Measurements from ENCODE around the gene PRR32. TPM values are rescaled to one million over a fixed set of nuclear protein-coding genes. Genes with fewer than 3 reads are reported as not detected.

PRR32 gene, protein sequence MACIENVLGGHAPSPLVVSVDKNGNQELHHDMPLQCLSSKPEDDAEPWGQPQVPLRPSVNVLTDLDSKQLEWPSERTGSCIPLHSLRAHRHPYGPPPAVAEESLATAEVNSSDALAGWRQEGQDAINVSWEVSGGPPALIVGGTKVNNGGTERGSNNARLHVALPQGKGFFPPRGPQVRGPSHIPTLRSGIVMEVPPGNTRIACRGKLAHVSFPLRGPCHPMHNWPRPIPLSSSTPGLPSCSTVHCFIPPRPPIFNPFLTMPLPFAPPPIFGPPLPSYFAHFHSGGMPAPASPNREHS
- total RNA-seq (2021; ENCODE audit: unreplicated experiment) (not detected), Bru-seq, nascent RNA (not detected), BruChase-seq, experiment 1, labeled RNA remaining after a 6-hour chase (not detected), BruChase-seq, experiment 2, labeled RNA remaining after a 2-hour chase (not detected)
- not detected in 2 replicates for polyA plus RNA-seq (2012)
- long read RNA-seq: 0 reads

GRCh38 chrX:126819429-126819828, at the start of gene PRR32:
TSS of gene PRR32 (plus strand) at chrX:126819729. CDS start at chrX:126819844, 115 bp downstream.
- no peaks in the 10 kb centered on the region for H3K79me2 ChIP-seq (ENCODE audit: insufficient read depth, low read length)
- ChIA-PET RAD21 (ENCODE audit: low non-redundant PET in 1 of 2, low total read pairs in 2 of 2, uncharacterized antibody in 2 of 2, unreplicated experiment in 2 of 2) (no interaction called here), POLR2A (no interaction called here), CTCF (no interaction called here)
- ATAC-seq (no peak), DNase-seq (ENCODE audit: low read depth, low spot score) (no peak)
- no peak within 1 kb of the TSS for H3K4me3 ChIP-seq (replicated peaks in 1 of 2; ENCODE audit: low read depth in 1 of 2, low read length in 2 of 2)
- H3K27ac ChIP-seq (ENCODE audit: low read depth, low read length): no peak within 1 kb of the TSS
- no peak within 1 kb of the TSS for H2AFZ ChIP-seq (ENCODE audit: low read depth, low read length, poor library complexity, severe bottlenecking)
- no peak within 1 kb of the TSS for H3K4me2 ChIP-seq (ENCODE audit: low read length)
- H3K9me3 ChIP-seq (ENCODE audit: control insufficient read depth in 1 of 2, insufficient read depth in 1 of 2, low read depth in 1 of 2, low read length in 2 of 2): no peaks in the 10 kb centered on the region
- no peaks in the 10 kb centered on the region for H3K36me3 ChIP-seq (ENCODE audit: control insufficient read depth in 1 of 2, insufficient read depth in 2 of 2, low read length in 2 of 2)
- no peaks in the 10 kb centered on the region for H3K27me3 ChIP-seq (ENCODE audit: insufficient read depth, low read length)
- no peaks in the 10 kb centered on the region for H3K4me1 ChIP-seq (ENCODE audit: control insufficient read depth in 1 of 2, insufficient read depth in 2 of 2, low read length in 2 of 2)
- H3K9me2 ChIP-seq (ENCODE audit: insufficient read depth): no peaks in the 10 kb centered on the region
- no peak for TF ChIP-seq ZFX (IDR thresholded peaks at IDR 0.05)
- TF ChIP-seq, protein P1, sequence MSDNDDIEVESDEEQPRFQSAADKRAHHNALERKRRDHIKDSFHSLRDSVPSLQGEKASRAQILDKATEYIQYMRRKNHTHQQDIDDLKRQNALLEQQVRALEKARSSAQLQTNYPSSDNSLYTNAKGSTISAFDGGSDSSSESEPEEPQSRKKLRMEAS (IDR thresholded peaks at IDR 0.05): no peak
- TF ChIP-seq SP1 (IDR thresholded peaks at IDR 0.05; ENCODE audit: low read depth): no peak
- TF ChIP-seq CBX3 (IDR thresholded peaks at IDR 0.05; ENCODE audit: low read depth): no peak
- TF ChIP-seq POLR2AphosphoS5 (IDR thresholded peaks at IDR 0.05; ENCODE audit: low read depth, low read length): no peak
- TF ChIP-seq, protein P2, sequence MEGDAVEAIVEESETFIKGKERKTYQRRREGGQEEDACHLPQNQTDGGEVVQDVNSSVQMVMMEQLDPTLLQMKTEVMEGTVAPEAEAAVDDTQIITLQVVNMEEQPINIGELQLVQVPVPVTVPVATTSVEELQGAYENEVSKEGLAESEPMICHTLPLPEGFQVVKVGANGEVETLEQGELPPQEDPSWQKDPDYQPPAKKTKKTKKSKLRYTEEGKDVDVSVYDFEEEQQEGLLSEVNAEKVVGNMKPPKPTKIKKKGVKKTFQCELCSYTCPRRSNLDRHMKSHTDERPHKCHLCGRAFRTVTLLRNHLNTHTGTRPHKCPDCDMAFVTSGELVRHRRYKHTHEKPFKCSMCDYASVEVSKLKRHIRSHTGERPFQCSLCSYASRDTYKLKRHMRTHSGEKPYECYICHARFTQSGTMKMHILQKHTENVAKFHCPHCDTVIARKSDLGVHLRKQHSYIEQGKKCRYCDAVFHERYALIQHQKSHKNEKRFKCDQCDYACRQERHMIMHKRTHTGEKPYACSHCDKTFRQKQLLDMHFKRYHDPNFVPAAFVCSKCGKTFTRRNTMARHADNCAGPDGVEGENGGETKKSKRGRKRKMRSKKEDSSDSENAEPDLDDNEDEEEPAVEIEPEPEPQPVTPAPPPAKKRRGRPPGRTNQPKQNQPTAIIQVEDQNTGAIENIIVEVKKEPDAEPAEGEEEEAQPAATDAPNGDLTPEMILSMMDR (IDR thresholded peaks at IDR 0.05 in 2 of 3, conservative IDR thresholded peaks at IDR 0.05 in 1 of 3; ENCODE audit: borderline replicate concordance in 1 of 3, insufficient read depth in 1 of 3, low read depth in 2 of 3, low read length in 2 of 3): no peak
- no peak for TF ChIP-seq SIN3A (IDR thresholded peaks at IDR 0.05; ENCODE audit: low read depth)
- no peak for TF ChIP-seq EZH2phosphoT487 (IDR thresholded peaks at IDR 0.05; ENCODE audit: borderline replicate concordance)
- TF ChIP-seq ELF1 (IDR thresholded peaks at IDR 0.05; ENCODE audit: borderline replicate concordance, low read depth): no peak
- TF ChIP-seq RAD21 (IDR thresholded peaks at IDR 0.05; ENCODE audit: low read depth): no peak
- no peak for TF ChIP-seq EGR1 (IDR thresholded peaks at IDR 0.05; ENCODE audit: low read depth)
- H3K9ac ChIP-seq (ENCODE audit: low read length): no peak within 1 kb of the TSS
- BruUV-seq (replicated peaks): no TSS peak
- no peaks in the 10 kb centered on the region for H4K20me1 ChIP-seq (ENCODE audit: insufficient read depth)
- intact Hi-C loops (cut with micrococcal nuclease): no loop called here
